ENCODE data around the gene DDX18. TPM values are rescaled to one million over a fixed set of nuclear protein-coding genes. Genes with fewer than 3 reads are reported as not detected.

Gene DDX18
- total RNA-seq, 2 donors from 2014 or later: 35.5 to 37.0 TPM

DNA sequence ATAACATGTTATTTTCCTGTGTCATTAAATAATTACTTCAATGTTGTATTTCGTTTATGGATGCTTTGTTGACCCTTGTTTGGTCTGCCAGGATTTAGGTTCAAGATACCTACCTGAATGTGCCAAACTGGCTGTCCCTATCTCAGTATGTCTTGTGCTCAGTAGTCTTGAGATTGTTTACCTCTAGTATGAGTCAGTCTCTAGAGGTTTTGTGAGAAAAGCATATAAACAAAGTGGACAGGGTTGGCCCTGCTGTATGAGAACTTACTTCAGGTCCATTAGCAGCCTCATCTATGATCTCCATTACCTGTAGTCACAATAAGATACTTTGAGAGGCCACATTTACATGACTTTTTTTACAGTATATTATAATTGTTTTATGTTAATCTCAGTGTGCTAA lies 17.8 kb downstream of the DDX18 start:
- ATAC-seq (no peak), DNase-seq (no peak)
- intact Hi-C loops (cut with DNase I, micrococcal nuclease): no loop called here

DNA sequence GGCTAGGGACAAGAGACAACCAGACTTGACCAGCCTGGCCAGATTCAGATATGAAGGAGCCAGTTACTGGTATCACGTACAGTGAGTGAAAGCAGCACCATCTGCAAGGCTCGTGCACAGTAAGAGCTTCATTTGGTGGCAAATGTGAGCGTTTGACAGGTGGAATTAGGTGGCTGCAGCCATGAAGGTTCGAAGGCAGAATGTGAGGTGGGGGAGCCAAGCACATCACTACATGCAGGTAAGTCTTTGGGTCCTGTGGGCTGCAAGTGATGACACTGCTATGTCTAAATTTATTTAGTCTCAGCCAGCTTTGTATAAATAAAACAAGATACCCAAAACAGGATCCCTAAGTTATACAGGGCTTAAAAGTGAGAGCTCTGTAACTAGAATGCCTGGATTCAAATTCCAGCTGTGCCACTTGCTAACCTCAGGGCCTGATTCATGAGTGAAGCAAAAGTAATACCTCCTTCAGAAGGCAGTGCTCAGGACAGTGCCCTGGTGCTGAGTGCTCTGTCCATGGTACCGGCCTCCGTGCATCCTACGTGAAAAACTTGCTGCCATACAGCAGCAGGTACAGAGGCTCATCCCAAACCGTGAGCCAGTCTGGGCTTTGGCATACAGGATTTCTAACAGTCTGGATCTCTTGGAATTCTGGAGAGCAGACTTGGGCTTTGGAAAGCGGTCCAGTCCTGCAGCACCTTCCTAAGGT lies 18.6 kb downstream of the DDX18 start:
- no peak for ATAC-seq
- no peak for DNase-seq
- intact Hi-C loops (cut with DNase I, micrococcal nuclease): no loop called here

DNA sequence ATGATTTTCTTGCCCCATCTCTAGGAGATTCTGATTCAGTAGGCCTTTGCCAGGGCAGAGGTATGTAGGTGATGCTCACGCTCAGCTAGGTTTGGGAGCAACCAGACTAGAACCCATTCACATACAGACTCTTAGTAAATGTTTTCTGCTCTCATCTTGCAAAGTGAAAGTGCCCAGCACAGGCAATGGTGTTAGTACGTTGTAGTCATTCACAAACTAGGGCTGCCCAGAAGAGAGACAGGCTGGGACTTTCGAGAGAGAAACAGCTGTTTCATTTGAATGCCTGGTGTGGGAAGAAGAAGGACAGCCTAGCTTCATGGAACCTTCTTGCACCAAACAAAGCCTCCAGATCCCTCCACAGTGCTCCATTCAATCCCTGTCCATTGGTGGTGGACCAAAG lies 19.4 kb downstream of the DDX18 start:
- intact Hi-C loops (cut with DNase I, micrococcal nuclease): no loop called here
- no peak for DNase-seq
- no peak for ATAC-seq

DNA sequence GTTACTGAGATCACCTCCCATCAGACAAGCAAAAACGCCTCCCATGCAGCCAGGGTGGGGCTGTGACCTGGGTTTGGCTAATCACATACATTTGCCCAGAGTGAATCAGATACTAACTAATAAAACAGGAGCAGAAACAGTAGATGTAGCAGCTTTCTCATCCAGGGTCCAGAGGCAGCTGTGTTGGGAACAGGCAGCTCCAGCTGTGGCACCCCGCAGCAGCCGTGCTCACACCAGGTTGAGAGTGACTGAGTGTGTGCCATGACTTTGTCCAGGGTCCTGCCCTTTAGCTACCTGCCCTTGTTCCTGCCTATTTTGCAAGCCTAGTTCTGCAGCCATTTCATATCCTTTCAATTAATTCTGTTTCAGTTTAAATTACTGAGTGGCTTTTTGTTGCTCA lies 20.5 kb downstream of the DDX18 start:
- ATAC-seq (no peak), DNase-seq (no peak)
- intact Hi-C loops (cut with DNase I, micrococcal nuclease): loop anchor here in 1 of 2 donors (5.0 kb wide), 1 partner anchor 167 kb away; no protein-coding TSS in a partner anchor

DNA sequence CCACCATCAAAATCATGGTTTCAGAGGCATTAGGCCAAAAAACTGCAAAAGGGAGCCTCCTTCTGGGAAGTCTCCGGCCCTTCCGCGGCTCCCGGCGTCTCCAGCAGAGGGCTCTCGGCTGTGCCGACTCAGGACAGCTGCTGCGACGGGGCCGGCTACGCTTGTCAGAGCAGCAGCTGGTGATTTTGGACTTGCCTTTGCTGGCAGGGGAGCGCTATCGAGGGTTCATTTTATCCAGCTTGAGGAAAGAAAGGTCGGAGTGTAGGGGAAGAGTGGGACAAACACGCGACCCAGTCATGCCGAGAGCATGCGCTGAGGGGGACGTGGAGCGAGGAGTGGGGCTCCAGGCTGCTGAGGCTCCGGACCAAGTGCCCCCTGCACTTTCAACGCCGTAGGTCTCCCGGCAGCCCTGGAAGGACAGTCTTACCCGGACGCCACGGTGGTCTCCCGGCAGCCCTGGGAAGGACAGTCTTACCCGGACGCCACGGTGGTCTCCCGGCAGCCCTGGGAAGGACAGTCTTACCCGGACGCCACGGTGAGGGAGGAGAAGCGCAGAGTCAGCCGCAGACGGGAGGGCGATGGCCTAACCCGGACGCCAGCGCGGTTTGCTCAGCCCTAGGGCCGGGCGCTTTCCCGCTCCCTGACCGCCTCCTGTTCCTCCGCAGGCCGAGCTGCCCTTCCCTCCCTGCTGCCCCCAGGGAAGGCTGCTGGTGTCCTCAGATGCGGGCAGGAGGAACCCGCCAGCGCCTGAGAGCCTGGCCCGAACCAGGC lies 21.7 kb downstream of the DDX18 start:
- DNase-seq: peak; percentile 67 to 83
- peak; percentile 95 for ATAC-seq
- intact Hi-C loops (cut with DNase I, micrococcal nuclease): loop anchor here in 1 of 2 donors (5.0 kb wide), 1 partner anchor 166 kb away; no protein-coding TSS in a partner anchor

DNA sequence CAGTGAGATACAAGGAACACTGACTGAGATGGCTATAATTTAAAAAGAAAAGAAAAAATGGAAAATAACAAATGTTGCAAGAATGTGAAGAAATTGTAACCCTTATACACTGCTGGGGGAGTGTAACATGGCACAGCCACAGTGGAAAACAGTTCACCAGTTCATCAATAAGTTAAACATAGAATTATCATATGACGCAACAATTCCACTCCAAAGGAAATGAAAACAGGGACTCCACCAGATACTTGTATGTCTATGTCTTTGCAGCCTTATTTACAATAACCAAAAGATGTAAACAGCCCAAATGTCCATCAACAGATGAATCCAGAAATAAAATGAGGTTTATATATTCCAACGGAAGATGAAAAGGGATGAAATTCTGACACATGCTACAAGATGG lies 30.8 kb downstream of the DDX18 start:
- no peak for ATAC-seq
- DNase-seq: no peak
- intact Hi-C loops (cut with DNase I, micrococcal nuclease): no loop called here

DNA sequence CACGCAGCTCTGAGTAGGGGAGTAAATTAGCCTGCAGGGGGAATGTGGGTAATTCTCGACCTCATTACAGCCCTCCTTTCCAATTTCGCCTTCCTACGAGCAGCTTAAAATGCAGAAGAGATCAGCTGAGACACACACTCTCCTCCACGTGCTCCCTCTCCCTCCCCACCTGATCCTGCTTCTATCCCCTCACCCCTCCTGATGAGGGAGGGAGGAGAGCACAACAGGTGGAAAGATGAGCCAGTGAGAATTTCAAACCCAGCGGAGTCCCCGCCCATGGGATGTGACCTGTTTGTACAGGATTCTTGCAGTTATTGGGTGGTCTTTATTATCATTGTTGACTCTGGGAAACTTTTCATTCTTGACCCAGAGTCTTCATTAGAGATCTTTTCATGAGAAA lies 35.5 kb downstream of the DDX18 start:
- no peak for DNase-seq
- ATAC-seq: no peak
- intact Hi-C loops (cut with DNase I, micrococcal nuclease): no loop called here

DNA sequence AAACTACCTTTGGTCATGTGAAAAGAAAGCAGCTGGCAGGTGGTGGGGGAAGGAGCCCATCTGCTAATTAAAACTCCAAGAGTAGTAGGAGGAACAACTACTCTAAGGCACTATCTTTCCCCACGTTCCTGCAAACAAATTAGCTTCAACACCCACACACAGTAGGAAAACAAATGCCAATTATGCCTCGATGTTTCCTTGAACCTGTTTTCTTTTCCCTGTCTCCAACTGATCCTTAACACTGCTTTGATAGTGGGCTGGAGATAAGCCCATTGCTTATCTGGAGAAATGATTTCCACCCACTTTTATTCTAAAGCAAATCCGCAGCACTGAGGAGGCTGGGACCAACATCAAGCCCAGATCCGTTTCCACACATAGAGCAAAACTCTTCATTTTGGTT lies 36.0 kb downstream of the DDX18 start:
- intact Hi-C loops (cut with DNase I, micrococcal nuclease): no loop called here
- DNase-seq (no peak), ATAC-seq (no peak)

DNA sequence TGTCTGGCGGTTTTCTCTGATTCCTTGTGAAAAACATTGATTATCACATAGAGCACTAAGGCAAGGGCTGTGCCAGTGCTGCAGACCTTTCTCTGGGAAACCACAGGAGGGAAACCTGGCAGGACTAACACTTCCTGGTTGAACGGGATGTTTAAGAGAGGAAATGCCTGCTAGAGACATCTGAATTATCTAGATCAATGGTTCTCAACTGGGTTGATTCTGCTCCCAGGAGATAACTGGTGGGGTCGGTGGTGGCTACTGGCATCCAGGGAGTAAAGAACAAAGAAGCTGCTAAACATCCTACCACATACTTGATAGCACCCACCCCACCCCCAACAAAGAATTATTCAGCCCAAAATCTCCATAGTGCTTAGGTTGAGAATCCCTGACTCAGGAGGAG lies 37.5 kb downstream of the DDX18 start:
- intact Hi-C loops (cut with DNase I, micrococcal nuclease): no loop called here
- ATAC-seq: no peak
- DNase-seq: no peak

DNA sequence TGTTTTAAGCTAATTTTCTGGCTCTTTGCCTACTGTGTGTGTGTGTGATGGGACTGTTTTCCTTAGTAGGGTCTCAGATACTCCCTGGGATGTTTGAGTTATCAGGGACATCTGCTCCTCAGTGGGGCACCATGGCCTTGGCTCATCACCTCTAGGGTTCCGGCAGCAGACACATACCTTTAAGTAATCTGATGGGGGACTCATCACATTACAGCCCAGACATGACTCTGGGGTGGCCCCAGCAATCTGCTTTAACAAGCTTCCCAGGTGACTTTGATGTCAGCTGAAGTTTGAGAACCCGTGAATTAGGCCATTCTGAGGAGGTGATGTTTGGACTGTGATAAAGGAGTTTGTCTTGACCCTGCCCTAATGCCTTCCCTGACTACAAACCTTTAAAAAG lies 38.8 kb downstream of the DDX18 start:
- intact Hi-C loops (cut with DNase I, micrococcal nuclease): no loop called here
- ATAC-seq: no peak
- DNase-seq: no peak

DNA sequence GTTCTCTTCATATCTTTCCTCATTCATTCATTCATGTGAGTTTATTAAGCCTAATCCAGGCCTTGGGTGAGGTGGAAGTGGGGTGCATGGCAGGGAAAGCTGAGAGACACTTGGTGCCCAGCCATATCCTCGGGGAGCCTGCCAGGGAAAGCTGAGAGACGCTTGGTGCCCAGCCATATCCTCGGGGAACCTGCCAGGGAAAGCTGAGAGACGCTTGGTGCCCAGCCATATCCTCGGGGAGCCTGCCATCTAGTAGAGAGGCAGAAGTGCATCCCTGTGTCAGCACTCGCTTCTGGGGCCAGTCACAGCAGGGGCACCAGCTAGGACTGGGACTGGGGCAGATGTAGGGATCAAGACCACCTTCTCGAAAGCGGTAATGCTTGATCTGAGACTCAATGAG lies 39.4 kb downstream of the DDX18 start:
- no peak for ATAC-seq
- intact Hi-C loops (cut with DNase I, micrococcal nuclease): no loop called here
- DNase-seq: no peak

DNA sequence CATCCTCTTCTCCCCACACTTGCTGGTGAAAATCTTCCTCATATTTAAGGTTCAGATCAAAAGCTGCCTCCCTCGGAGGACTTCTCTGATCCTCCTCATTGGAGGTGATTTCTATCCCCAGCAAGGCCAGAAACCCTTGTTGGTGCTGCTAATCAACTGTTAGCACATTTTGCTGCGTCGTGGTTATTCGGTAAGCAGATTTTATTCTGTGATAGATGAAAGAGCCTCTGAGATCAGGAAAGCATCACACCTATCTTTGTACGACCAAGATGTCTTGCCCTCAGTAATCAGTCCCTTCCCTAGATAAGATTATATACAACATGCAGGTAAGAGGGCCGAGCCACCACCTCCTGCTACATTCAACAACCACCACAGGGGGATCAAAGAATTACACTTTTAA lies 40.1 kb downstream of the DDX18 start:
- DNase-seq: no peak
- intact Hi-C loops (cut with DNase I, micrococcal nuclease): no loop called here
- ATAC-seq: no peak

DNA sequence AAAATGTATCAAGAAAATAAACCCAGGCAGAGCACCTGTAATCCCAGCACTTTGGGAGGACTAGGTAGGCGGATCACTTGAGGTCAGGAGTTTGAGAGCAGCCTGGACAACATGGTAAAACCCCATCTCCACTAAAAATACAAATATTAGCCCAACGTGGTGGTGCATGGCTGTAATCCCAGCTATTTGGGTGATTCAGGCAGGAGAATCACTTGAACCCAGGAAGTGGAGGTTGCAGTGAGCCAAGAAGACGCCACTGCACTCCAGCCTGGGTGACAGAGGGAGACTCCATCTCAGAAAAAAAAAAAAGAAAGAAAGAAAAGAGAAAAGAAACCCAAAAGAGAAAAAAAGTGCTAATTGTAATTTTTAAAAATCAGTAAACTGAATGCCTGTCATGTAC lies 41.4 kb downstream of the DDX18 start:
- DNase-seq (no peak), ATAC-seq (no peak)
- intact Hi-C loops (cut with DNase I, micrococcal nuclease): no loop called here

DNA sequence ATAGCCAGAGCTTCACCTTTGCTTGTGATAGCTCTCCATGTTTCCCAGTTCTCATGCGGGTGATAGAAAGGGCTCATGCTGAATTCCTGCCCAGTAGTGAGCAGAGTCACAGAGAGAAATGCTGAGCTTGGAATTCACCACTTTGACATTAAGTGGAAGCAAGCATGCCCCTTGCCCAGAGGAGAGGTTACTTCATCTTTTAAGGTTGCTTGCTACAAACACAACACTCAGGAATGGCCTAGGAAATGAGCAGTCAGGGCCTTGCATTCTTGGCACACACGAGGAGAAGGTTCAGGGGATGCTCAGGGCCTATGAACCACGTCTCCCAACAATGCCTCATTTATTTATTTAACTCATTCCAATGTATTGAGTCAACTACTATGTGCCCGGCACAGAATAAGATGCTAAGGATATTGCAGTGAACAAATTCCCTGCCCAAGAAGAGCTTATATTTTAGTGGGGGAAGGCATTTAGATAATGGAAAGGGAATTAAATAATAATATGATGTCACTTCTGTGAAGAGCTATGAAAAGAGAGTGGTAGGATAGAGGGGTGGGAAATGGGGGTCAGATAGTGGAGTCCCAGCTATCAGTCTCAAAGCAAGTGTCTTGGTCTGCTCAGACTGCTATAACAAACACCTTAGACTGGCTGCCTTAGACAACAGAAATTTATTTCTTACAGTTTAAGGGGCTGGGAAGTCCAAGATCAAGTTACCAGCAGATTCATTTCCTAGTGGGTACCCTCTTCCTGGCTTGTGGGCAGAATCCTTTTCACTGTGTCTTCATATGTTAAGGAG lies 42.1 kb downstream of the DDX18 start:
- DNase-seq (no peak), ATAC-seq (no peak)
- intact Hi-C loops (cut with DNase I, micrococcal nuclease): no loop called here

DNA sequence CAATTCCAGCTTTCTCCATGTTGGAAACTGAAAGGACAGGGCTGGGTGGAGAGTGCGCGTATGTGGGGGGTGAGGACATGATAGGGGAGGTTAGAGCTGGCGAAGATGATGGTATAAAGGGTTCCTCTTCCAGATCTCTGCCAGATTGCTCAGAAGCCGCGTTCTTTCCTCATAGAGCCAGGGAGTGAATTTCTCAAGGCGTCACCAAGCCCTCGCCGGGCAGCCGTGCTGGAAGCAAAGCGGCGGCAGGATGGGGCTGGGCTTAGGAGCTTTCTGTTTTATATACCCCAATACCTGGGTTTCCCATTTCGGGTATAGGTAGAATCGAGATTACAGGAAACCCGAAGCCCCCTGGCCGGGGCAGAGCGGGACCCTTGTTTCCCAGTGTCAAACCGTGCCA lies 43.8 kb downstream of the DDX18 start:
- ATAC-seq: no peak
- no peak for DNase-seq
- intact Hi-C loops (cut with DNase I, micrococcal nuclease): no loop called here

DNA sequence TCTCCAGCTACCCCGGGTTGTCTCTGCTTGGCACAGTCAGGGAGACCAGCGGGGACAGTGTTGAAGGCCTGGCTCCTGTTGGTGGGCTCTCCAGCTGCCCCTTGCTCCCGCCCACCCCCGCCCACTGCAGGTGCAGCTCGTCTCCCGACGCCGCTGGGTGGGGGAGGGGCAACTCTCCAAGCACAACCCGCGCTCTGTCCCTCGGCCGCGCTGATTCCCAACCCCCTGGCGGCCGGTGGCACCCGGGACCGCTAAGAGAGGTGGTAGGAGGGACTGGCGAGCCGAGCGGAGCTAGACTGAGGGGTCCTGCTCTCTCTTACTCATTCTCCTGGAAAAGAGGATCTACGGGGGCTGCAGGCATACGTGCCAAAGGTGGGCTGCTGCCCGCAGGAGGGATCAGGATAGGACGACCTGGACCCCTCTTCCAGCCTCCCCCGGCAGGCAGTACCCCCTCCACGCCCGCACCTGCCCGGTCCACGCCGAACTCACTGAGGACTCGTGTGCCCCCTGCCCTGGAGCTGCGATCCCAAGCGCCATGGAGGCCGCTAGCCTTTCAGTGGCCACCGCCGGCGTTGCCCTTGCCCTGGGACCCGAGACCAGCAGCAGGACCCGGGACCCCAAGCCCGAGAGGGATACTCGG lies 44.5 kb downstream of the DDX18 start:
- no peak for ATAC-seq
- no peak for DNase-seq
- intact Hi-C loops (cut with DNase I, micrococcal nuclease): no loop called here

DNA sequence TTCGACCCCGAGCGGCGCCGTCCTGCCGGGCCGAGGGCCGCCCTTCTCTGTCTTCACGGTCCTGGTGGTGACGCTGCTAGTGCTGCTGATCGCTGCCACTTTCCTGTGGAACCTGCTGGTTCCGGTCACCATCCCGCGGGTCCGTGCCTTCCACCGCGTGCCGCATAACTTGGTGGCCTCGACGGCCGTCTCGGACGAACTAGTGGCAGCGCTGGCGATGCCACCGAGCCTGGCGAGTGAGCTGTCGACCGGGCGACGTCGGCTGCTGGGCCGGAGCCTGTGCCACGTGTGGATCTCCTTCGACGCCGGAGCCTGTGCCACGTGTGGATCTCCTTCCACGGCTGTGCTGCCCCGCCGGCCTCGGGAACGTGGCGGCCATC lies 45.0 kb downstream of the DDX18 start:
- ATAC-seq: no peak
- DNase-seq: no peak
- intact Hi-C loops (cut with DNase I, micrococcal nuclease): no loop called here

DNA sequence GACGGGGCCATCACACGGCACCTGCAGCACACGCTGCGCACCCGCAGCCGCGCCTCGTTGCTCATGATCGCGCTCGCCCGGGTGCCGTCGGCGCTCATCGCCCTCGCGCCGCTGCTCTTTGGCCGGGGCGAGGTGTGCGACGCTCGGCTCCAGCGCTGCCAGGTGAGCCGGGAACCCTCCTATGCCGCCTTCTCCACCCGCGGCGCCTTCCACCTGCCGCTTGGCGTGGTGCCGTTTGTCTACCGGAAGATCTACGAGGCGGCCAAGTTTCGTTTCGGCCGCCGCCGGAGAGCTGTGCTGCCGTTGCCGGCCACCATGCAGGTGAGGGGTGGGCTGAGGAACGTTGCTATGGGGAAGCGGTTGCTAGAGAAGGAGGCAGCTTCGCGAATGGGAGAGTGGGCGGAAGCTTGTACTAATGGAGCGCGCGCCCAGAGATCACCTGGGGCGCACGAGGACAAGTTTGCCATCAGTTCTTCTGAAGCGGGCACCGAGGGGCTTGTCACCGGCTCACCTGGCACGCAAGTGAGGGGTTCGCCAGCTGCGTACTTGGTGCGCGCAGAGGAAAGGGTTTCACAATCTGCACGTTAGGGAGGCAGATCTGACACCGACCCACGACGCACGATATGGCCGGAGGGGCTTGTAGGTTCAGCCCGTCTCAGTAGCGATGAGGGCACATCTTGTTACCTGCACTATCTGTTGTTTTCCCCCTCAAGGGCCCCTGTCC lies 45.6 kb downstream of the DDX18 start:
- intact Hi-C loops (cut with DNase I, micrococcal nuclease): no loop called here
- no peak for DNase-seq
- no peak for ATAC-seq

DNA sequence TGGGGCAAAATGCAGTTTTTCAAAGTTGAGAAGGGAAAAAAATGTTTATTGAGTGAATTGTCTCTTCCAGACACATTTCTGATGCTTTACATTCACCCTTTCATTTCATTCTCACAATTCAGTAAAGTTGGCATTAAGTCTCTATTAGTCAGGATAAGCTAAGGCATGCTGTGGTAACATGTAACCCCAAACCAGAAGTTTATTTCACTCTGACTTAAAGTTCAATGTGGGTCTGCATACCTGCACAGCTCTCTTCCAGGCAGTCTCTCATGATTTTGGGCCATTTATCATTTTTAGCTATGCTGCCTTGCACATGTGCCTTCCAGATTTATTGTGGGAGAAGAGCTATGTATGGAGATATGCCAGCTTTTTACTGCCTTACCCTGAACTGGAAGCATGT lies 48.0 kb downstream of the DDX18 start:
- DNase-seq (no peak), ATAC-seq (no peak)
- intact Hi-C loops (cut with DNase I, micrococcal nuclease): no loop called here
